Measurements from ENCODE around the gene TMEM198.

DNA sequence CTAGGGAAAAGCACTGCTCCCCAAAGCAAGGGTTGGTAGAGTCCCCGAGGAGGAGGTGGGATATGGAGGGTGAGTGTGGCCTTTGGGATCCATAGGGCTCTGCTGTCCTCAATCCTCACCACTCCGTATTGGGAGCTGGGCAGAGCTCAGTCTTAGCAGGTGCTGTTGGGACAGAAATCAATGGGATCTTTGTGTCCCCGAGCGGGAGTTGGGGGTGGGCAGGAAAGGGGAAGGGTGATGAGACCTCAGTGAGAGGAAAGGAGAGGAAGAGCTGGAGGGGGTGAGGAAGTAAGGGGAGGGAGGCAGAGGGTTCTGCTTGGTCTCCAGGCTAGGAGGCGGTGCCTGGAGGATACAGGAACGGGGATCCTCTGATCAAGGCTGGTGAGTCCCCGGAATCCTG lies 26.9 kb upstream of the TMEM198 start:
- no peak for TF ChIP-seq EZH2 (IDR thresholded peaks at IDR 0.05; ENCODE audit: borderline replicate concordance, low read depth, low read length, severe bottlenecking)
- no peak for TF ChIP-seq GATA2 (IDR thresholded peaks at IDR 0.05; ENCODE audit: insufficient read depth, insufficient read length, low read depth, low read length)
- TF ChIP-seq, protein P1, sequence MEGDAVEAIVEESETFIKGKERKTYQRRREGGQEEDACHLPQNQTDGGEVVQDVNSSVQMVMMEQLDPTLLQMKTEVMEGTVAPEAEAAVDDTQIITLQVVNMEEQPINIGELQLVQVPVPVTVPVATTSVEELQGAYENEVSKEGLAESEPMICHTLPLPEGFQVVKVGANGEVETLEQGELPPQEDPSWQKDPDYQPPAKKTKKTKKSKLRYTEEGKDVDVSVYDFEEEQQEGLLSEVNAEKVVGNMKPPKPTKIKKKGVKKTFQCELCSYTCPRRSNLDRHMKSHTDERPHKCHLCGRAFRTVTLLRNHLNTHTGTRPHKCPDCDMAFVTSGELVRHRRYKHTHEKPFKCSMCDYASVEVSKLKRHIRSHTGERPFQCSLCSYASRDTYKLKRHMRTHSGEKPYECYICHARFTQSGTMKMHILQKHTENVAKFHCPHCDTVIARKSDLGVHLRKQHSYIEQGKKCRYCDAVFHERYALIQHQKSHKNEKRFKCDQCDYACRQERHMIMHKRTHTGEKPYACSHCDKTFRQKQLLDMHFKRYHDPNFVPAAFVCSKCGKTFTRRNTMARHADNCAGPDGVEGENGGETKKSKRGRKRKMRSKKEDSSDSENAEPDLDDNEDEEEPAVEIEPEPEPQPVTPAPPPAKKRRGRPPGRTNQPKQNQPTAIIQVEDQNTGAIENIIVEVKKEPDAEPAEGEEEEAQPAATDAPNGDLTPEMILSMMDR (IDR thresholded peaks at IDR 0.05; ENCODE audit: extremely low read depth in 1 of 2, insufficient read depth in 1 of 2, low read depth in 1 of 2, low read length in 2 of 2): no peak
- TF ChIP-seq JUN (IDR thresholded peaks at IDR 0.05; ENCODE audit: borderline replicate concordance, insufficient read depth, insufficient read length, low read depth): no peak
- no peak for TF ChIP-seq POLR2A (IDR thresholded peaks at IDR 0.05; ENCODE audit: low read depth, low read length)
- no peak for TF ChIP-seq FOS (IDR thresholded peaks at IDR 0.05; ENCODE audit: borderline replicate concordance, insufficient read depth, low read length)
- TF ChIP-seq POLR2AphosphoS5 (IDR thresholded peaks at IDR 0.05; ENCODE audit: insufficient read depth, low read depth, low read length): no peak
